ENCODE results near the gene SDK2. TPM values are rescaled to one million over a fixed set of nuclear protein-coding genes. Genes with fewer than 3 reads are reported as not detected.
"Not testable (repeated sequence)": the region's sequence is repeated elsewhere in the genome, so short reads cannot be mapped to it uniquely, and the experiment has no call there.

The SDK2 gene
- polyA plus RNA-seq, 2 of the 4 experiments (the other 2 are of a cell fraction), result 0.36 to 0.57 TPM

- ChIA-PET CTCF (interaction anchor here (0.7 to 23.7 kb wide), 15 partner anchors 11 to 812 kb away, joined by 3 to 975 read pairs (median 15); partner anchors contain the start of genes CDC42EP4, COG1 and CPSF4L), POLR2A (no interaction called here)
- WGBS (ENCODE audit: missing lambda C conversion rate), result 66% methylated on average over 9 of the region's 9 CpGs
- TF ChIP-seq JUN (IDR thresholded peaks at IDR 0.05), result no peak
- TF ChIP-seq ZNF302 (CRISPR knock-in tag; IDR thresholded peaks at IDR 0.05), result no peak
- no peak for TF ChIP-seq TFCP2L1 (CRISPR knock-in tag; IDR thresholded peaks at IDR 0.05)
- TF ChIP-seq HDAC2 (IDR thresholded peaks at IDR 0.05), result no peak
- TF ChIP-seq CHD4 (IDR thresholded peaks at IDR 0.05; ENCODE audit: borderline replicate concordance), result no peak
- no peak for TF ChIP-seq POLR2A (IDR thresholded peaks at IDR 0.05; ENCODE audit: low read length)
- no peak for TF ChIP-seq HOXB13 (CRISPR knock-in tag; IDR thresholded peaks at IDR 0.05; ENCODE audit: low read depth)
- TF ChIP-seq, protein P1, sequence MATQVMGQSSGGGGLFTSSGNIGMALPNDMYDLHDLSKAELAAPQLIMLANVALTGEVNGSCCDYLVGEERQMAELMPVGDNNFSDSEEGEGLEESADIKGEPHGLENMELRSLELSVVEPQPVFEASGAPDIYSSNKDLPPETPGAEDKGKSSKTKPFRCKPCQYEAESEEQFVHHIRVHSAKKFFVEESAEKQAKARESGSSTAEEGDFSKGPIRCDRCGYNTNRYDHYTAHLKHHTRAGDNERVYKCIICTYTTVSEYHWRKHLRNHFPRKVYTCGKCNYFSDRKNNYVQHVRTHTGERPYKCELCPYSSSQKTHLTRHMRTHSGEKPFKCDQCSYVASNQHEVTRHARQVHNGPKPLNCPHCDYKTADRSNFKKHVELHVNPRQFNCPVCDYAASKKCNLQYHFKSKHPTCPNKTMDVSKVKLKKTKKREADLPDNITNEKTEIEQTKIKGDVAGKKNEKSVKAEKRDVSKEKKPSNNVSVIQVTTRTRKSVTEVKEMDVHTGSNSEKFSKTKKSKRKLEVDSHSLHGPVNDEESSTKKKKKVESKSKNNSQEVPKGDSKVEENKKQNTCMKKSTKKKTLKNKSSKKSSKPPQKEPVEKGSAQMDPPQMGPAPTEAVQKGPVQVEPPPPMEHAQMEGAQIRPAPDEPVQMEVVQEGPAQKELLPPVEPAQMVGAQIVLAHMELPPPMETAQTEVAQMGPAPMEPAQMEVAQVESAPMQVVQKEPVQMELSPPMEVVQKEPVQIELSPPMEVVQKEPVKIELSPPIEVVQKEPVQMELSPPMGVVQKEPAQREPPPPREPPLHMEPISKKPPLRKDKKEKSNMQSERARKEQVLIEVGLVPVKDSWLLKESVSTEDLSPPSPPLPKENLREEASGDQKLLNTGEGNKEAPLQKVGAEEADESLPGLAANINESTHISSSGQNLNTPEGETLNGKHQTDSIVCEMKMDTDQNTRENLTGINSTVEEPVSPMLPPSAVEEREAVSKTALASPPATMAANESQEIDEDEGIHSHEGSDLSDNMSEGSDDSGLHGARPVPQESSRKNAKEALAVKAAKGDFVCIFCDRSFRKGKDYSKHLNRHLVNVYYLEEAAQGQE (IDR thresholded peaks at IDR 0.05), result no peak
- no peak for TF ChIP-seq FOSL2 (IDR thresholded peaks at IDR 0.05)
- TF ChIP-seq FOSL2 (CRISPR knock-in tag; IDR thresholded peaks at IDR 0.05), result no peak
- TF ChIP-seq CEBPB (IDR thresholded peaks at IDR 0.05), result no peak
- Histone ChIP-seq H3K9me3 (no peaks in the 10 kb centered on the region), H3K4me2 (no peak overlapping the region), H3K27ac (no peak overlapping the region), H3K4me1 (0 out of 3 replicates have a peak, but pooled peaks cover 7% of the 10 kb centered on the region), H3K4me3 (no peak overlapping the region)
- no peak for DNase-seq (ENCODE audit: low read depth in 1 of 2, low spot score in 1 of 2)
- no peak for FAIRE-seq
- no peak for ATAC-seq
These were observed 272.4 kb downstream of the SDK2 start for GRCh38 chr17:73371836-73372235.

DNA sequence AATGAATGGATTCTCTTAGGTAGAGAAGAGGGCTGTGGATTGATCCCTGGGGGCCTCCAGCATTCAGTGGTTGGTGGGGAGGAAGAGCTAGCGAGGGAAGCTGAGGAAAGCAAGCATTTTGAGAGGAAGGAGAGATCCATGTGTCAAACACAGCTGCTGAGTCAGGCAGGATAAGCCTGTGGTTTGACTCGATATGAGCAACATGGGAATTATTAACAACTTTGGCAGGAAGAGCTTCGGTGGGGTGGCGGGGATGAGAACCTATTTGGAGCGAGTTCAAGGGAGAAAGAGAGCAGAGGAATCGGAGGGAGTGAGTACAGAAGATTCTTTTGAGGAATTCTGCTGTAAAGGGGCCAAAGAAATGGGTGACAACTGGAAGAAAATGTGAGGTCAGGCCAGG is 273.0 kb downstream of the SDK2 start:
- DNase-seq (ENCODE audit: low read depth in 1 of 2, low spot score in 1 of 2) (peak in 1 of 2 experiments; percentile 44), ATAC-seq (no peak), FAIRE-seq (no peak)
- POLR2A ChIA-PET, result no interaction called here
- CTCF ChIA-PET, result interaction anchor here (0.7 to 23.7 kb wide), 21 partner anchors 12 to 868 kb away, joined by 3 to 975 read pairs (median 10); partner anchors contain the start of genes CDC42EP4, COG1 and CPSF4L
- 23% methylated on average over 6 of the region's 6 CpGs for WGBS (ENCODE audit: missing lambda C conversion rate)
- H3K4me3 ChIP-seq, result no peak overlapping the region
- H3K4me2 ChIP-seq, result no peak overlapping the region; the same call in 2 of the 3 replicates
- H3K27ac ChIP-seq, result no peak overlapping the region
- TF ChIP-seq FOSL2 (IDR thresholded peaks at IDR 0.05), result no peak
- no peak for TF ChIP-seq FOSL2 (CRISPR knock-in tag; IDR thresholded peaks at IDR 0.05)
- TF ChIP-seq MAFK (IDR thresholded peaks at IDR 0.05; ENCODE audit: partially characterized antibody), result peak; percentile 16
- no peak for TF ChIP-seq EP300 (IDR thresholded peaks at IDR 0.05)
- no peaks in the 10 kb centered on the region for H3K9me3 ChIP-seq
- H3K4me1 ChIP-seq, result 0 out of 3 replicates have a peak, but pooled peaks cover 7% of the 10 kb centered on the region

DNA sequence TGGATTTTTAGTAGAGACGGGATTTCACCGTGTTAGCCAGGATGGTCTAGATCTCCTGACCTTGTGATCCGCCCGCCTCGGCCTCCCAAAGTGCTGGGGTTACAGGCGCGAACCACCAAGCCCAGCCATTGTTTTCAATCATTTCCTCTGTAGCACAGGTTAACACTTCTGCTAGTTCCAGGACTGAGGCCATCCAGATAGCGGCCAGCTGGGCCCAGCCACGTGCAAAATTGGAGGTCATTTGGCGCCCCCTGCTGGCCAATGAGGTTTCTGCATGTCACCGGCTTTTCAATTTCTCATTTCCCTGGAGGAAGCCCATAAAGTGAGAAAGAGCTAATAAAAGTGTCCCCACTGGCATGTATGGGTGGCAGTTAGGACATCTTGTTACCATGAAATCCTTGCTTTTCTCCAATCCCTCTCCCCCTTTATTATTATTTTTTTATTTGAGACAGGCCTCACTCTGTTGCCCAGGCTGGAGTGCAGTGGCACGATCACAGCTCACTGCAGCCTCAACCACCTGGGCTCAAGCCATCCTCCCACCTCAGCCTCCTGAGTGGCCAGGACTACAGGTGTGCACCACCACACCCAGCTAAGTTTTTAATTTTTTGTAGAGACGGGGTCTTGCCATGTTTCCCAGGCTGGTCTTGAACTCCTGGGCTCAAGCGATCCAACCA is 274.3 kb downstream of the SDK2 start:
- ATAC-seq, result peak; percentile 79 to 91; a peak in 5 of 6 replicates
- CTCF ChIA-PET, result interaction anchor here (0.6 to 23.7 kb wide), 63 partner anchors 12 to 1764 kb away, joined by 3 to 975 read pairs (median 5); partner anchors contain the start of genes CDC42EP4, COG1 and CPSF4L

More for the DNA sequence above, 274.3 kb downstream of the SDK2 start:
- 30% methylated on average over 14 of the region's 14 CpGs for WGBS (ENCODE audit: missing lambda C conversion rate)
- not testable (repeated sequence) for H3K4me2 ChIP-seq, H3K9me3 ChIP-seq, FAIRE-seq, H3K4me3 ChIP-seq, H3K4me1 ChIP-seq
- POLR2A ChIA-PET, result interaction anchor here (0.7 to 1.1 kb wide), 3 partner anchors 59 to 116 kb away, joined by 3 to 14 read pairs (median 3); partner anchors contain the start of gene CDC42EP4
- peak overlapping the region in 1 of 2 experiments; percentile 56; a peak in 3 of 6 replicates for H3K27ac ChIP-seq
- TF ChIP-seq RAD21 (conservative IDR thresholded peaks at IDR 0.05 in 1 of 2, IDR thresholded peaks at IDR 0.05 in 1 of 2) (peak; percentile 99 to 100), SMC3 (IDR thresholded peaks at IDR 0.05) (peak; percentile 100), CTCF (IDR thresholded peaks at IDR 0.05) (peak; percentile 97), MYC (IDR thresholded peaks at IDR 0.05; ENCODE audit: borderline replicate concordance, low read length) (peak; percentile 39; the same call in 1 of the 2 replicates)
- TF ChIP-seq, protein P2, sequence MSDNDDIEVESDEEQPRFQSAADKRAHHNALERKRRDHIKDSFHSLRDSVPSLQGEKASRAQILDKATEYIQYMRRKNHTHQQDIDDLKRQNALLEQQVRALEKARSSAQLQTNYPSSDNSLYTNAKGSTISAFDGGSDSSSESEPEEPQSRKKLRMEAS (IDR thresholded peaks at IDR 0.05), result peak; percentile 81
- peak; percentile 76 to 92 for DNase-seq (ENCODE audit: low read depth in 1 of 2, low spot score in 1 of 2)

Measured in A549 (cell line).